NCI-H510A treated with DMSO at 0.1 percent for 48 hours (cell line): ENCODE measurements around the gene PLEKHO2.
A peak's percentile ranks its signal among the peaks of the same experiment; 100 is the strongest.
"Not testable (repeated sequence)": the region's sequence is repeated elsewhere in the genome, so short reads cannot be mapped to it uniquely, and the experiment has no call there.

ENCODE experiments used
- DNase-seq: peaks from one replicate; lab custom pipeline; 2025; lab: John Stamatoyannopoulos, UW

The PLEKHO2 gene, protein sequence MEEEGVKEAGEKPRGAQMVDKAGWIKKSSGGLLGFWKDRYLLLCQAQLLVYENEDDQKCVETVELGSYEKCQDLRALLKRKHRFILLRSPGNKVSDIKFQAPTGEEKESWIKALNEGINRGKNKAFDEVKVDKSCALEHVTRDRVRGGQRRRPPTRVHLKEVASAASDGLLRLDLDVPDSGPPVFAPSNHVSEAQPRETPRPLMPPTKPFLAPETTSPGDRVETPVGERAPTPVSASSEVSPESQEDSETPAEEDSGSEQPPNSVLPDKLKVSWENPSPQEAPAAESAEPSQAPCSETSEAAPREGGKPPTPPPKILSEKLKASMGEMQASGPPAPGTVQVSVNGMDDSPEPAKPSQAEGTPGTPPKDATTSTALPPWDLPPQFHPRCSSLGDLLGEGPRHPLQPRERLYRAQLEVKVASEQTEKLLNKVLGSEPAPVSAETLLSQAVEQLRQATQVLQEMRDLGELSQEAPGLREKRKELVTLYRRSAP

GRCh38 chr15:64841344-64842095 lies at the start of gene PLEKHO2:
PLEKHO2 (plus strand) TSS chr15:64841915; CDS start chr15:64842017, 102 bp downstream.
- peak; percentile 80 for DNase-seq

GRCh38 chr15:64792282-64792681 lies 49.4 kb upstream of the PLEKHO2 start:
- no peak for DNase-seq

DNA sequence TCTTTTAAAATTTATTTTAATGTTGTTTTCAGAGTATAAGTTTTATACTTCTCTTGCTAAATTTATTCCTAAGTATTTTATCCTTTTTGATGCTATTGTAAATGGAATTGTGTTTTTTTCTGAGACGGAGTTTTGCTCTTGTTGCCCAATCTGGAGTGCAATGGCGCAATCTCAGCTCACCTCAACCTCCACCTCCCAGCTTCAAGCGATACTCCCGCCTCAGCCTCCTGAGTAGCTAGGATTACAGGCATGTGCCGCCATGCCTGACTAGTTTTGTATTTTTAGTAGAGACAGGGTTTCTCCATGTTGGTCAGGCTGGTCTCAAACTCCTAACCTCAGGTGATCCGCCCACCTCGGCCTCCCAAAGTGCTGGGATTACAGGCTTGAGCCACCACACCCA lies 46.4 kb upstream of the PLEKHO2 start:
- DNase-seq = not testable (repeated sequence)

DNA sequence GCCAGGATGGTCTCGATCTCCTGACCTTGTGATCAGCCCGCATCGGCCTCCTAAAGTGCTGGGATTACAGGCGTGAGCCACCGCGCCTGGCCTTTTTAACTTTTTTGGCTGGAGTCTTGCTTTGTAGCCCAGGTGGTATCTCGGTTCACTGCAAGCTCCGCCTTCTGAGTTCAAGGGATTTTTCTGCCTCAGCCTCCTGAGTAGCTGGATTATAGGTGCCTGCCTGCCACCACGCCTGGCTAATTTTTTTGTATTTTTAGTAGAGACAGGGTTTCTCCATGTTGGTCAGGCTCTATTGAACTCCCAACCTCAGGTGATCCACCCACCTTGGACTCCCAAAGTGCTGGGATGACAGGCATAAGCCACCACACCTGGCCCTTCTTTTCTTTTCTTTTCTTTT lies 45.8 kb upstream of the PLEKHO2 start:
- DNase-seq = not testable (repeated sequence)

DNA sequence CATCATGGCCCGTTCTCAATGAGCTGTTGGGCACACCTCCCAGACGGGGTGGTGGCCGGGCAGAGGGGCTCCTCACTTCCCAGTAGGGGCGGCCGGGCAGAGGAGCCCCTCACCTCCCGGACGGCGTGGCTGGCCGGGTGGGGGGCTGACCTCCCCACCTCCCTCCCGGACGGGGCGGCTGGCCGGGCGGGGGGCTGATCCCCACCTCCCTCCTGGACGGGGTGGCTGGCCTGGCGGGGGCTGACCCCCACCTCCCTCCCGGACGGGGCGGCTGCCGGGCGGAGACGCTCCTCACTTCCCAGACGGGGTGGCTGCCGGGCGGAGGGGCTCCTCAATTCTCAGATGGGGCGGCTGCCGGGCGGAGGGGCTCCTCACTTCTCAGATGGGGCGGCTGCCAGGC lies 42.8 kb upstream of the PLEKHO2 start:
- DNase-seq = not testable (repeated sequence)

GRCh38 chr15:64800476-64800875 lies 41.2 kb upstream of the PLEKHO2 start:
- no peak for DNase-seq

DNA sequence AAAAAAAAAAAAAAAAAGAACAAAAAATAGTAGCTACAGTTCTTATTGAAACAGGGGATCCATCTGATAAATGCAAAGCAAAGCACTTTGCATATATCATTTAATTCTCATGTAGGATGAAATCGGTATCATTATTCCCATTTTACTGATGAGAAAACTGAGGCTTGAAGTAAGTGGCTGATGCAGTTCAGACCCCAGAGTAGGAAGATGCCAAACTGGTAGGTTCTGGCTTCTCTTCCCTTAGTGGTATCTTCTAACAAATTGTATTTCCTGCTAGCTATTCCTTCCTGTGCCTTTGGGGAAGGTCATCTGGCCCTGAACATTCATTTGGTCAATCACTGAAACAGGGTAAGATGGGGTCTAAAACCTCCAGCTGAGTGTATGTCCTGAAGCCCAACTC lies 38.2 kb upstream of the PLEKHO2 start:
- no peak for DNase-seq

DNA sequence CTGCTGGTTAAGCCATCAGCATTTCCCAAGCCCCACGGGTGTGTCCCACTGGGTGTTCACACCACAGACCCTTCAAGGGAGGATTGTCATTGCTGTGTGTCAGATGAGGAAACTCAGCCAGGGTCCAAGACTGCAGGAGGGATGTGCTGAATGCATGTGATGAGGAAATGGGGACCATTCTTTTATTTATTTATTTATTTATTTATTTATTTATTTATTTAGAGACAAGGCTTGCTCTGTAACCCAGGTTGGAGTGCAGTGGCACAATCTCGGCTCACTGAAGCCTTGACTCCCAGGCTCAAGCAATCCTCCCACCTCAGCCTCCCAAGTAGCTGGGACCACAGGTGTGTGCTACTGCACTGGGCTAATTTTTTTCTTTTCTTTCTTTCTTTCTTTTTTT lies 37.1 kb upstream of the PLEKHO2 start:
- DNase-seq = no peak

GRCh38 chr15:64806509-64806908 lies 35.2 kb upstream of the PLEKHO2 start:
- DNase-seq = no peak

DNA sequence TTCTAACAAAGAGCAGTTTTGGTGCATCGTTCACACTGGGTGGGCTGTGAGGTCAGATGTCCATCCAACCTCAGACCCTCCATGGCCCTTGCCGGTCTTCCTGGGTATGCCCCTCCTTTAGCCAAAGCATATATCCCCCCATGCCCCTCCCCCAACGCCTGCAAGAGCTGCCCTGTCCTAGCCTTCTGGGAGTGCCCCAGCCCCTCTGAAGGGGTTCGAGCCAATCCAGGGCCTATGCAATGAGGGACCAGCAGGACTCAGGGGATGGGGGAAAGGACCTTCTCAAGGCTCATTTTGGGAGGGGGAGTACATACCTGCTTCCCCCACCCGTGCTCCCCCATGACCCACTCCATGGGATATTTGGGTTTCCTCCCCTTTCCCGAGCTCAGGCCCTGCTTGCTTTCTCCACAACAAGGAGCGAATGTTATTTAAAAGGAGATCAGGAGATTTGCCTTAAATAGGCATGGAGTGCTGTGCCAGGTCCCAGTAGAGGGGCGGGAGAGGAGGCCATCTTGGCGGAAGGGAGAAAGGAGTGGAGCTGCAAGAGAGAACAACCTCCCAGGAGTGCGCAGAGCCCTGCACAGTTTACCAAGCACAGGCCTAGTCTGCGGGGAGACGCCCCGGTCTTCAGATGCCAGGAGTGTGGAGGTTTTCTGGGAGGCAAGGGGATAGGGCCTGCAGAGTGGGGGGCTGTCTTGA lies 34.5 kb upstream of the PLEKHO2 start:
- no peak for DNase-seq

DNA sequence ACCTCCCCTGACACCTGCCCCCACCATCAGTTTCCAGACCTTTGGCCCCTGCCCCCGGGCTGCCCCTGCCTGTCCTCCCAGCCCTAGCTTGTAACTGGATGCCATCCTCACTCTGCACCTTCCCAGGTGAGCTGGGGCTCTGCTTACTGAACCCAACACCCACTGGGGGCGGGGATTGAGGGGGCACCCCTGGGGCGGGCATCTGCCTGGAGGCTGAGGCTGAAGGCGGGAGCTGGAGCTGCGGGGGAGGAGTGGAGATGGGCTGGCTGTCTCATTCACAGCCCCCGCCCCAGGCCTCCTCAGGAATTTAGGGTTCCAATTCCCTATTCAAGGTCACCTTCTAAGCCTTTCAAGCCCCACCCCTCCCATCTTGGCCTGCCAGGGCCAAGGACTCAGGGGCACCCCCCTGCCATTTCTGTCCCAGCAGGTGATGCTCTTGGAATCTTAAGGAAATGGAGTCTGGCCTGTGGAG lies 33.9 kb upstream of the PLEKHO2 start:
- DNase-seq = no peak

DNA sequence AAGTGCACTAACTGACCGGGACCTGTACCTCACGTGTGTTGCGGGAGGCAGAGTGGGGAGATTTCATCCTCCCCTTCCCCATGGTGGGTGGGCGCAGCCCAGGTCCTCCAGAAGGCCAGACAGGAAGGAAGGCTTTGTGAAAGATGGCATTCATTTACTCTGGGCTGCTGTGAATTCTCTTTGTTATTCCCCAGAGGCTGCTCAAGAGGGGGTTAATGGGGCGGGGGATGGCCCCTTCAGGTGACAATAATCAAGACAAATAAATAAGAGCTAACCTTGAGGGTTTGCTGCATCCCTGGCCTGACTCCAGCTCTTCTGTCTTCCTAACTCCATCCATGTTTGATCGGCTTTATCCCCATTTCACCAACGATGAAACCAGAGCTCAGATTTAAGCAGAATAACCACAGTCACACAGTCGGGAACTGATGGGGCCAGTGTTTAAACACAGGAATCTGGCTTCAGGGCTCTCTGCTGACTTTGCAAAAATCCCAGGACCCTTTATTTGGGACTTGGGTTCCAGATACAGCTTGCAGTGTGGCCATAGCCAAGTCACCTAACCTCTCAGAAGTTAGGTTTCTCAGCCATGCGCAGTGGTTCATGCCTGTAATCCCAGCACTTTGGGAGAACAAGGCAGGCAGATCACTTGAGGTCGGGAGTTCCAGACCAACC lies 32.8 kb upstream of the PLEKHO2 start:
- no peak for DNase-seq

DNA sequence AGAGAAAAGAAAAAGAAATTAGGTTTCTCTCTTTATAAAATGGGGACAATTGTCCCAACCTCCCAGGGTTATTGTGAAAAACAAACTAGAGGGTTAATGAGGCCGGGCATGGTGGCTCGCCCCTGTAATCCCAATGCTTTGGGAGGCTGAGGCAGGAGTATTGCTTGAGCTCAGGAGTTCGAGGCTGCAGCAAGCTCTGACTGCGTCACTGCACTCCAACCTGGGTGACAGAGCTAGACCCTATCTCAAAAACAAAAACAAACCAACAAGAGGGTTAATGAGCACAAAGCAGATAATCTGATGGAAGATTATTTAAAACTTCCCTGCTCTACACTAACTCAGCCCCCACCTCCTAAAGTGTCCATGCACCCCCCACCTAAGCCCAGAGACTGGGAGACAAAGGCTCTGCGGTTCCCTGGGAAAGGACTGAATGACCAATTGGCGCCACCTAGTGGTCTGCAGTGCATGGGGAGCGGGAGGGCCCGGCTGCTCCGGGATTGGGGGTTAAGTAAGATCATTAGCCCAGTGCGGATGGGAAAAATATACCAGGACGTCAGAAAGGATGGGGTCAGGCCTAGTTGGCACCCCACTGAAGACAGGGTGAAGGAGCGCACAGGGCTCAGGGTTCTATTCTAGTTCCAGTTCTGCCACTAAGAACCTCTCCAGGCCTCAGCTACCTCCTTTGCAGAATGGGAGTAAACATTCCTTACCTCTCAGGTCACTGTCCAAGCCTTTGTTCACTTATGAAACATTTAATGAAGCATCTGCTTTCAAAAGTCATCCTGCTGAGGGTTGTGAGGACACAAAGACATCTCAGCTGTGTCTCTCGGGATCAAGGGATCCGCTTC lies 31.8 kb upstream of the PLEKHO2 start:
- peak; percentile 62 for DNase-seq

DNA sequence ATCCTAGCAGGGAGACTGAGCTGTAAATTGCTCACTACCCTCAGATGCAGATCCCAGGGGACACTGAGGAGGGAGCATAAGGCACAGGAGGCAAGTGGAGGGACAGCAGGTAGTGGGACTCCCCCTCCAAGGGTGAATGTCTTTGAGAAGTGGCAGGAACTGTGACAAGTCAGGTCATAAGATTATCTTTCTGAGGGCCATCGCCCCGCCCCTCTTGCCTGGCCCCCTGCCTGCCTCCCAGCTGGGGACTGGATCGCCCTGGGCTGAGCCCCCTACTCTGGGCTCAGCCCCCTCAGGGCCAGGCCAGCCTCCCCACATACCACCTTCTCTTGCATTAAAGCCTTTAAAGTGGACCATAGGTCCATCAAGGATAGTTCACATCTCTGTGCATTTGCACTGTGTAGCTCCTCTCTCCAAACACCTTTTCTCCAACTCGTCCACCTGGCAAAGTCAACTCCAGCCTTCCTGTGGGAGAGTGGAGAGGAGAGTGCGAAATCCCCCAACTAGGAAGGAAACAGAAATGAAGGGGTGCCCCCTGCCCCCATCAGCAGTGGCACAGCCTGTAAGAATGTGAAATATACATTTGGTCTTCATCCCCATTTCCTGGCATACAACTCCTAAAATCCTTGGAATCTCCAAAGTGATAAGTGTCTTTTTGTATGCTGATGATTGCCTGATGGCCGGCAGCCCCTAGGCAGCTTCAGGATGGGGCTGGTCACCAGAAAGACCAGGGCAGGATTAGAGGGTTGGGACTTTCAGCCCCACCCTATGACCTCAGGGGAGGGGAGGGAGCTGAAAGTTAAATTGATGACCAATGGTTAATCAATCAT lies 31.0 kb upstream of the PLEKHO2 start:
- no peak for DNase-seq

DNA sequence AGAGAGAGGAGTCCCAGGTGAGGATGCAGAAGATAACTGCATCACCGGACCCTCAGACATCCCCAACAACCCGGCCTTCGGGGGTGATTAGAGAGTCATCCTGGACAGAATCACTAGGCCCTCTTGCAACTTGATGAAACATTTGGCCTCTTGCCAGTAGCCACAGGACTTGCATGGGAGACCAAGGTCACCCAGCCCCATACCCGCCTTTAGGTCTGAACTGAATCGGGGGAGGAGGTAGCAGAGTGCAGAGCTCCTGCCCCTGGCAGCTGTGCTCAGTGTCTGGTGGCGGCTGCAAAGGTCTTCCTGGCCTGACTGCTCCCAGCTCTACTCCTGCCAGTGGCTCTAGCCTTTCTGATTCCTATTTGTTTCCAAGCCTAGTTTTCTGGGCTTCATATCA lies 28.6 kb upstream of the PLEKHO2 start:
- DNase-seq = peak; percentile 3

DNA sequence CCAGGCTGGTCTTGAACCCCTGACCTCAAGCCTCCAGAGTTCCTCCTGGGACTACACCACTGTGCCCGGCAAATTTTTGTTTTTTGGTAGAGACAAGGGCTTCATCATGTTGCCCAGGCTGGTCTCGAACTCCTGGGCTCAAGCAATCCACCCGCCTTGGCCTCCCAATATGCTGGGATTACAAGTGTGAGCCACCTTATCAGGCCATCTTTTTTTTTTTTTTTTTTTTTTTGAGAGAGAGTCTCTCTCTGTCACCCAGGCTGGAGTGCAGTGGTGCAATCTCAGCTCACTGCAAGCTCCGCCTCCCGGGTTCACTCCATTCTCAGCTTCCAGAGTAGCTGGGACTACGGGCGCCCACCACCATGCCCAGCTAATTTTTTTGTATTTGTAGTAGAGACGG lies 27.4 kb upstream of the PLEKHO2 start:
- DNase-seq = not testable (repeated sequence)

DNA sequence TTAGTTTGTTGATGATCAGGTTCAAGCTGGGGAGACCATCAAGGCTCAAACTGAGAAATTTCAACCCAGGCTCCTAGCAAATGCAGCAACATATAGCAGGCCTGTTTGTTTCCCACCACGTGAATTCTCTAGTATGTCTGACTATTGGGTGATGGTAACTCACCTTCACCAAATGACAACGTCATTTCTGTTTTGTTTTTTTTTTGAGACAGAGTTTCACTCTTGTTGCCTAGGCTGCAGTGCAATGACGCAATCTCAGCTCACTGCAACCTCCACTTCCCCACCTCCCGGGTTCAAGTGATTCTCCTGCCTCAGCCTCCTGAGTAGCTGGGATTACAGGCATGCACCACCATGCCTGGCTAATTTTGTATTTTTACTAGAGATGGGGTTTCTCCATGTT lies 26.8 kb upstream of the PLEKHO2 start:
- not testable (repeated sequence) for DNase-seq

DNA sequence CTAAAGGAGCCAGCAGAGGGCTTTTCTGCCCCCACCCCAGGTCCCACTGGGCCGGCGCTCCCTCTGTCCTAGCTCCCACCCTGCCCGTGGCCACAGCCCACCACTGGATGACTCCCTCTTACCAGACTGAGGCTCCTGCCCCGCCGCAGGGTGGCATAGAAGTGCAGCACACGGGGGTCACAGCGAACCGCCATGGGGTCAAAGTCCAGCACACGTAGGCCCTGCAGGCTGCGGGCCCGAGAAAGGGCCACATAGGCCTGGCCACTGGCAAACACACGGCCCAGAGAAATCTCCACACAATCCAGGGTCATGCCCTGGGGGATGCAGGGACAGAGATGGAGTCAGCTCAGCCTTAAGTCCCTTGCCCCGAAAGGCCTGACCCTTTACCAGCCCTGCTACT lies 25.3 kb upstream of the PLEKHO2 start:
- DNase-seq = no peak

- DNase-seq = no peak
Observed at GRCh38 chr15:64824929-64825430, 16.7 kb upstream of the PLEKHO2 start.
